Endothelial cell of umbilical vein (primary cell): ENCODE results near the gene MYADML2. TPM values are rescaled to one million over a fixed set of nuclear protein-coding genes. Genes with fewer than 3 reads are reported as not detected.

Source experiments
- BruUV-seq: library from RNA; stranded (reverse); fragments of 400-500 nt; replicated peaks from 2 replicates; lab custom pipeline; 2021; lab: Mats Ljungman, UMichigan
- CTCF ChIA-PET: fragments of 300-600, 350-600 bp; sonication (Branson Sonifier 250); formaldehyde crosslinking; loops from one replicate; lab custom pipeline; 2021; ENCODE audit warnings: antibody characterized with exemption, inconsistent platforms; lab: Charles Lee
- POLR2A ChIA-PET: fragments of 300-600, 350-600 bp; sonication (Branson Sonifier 250); formaldehyde crosslinking; loops from one replicate; lab custom pipeline; 2021; ENCODE audit warnings: antibody characterized with exemption, inconsistent platforms; lab: Charles Lee
- DNase-seq: peaks from one replicate; pipeline ENCODE4 v3.0.0-alpha.2; 2011; ENCODE audit warnings: low read depth, low spot score
- FAIRE-seq: peaks from 2 replicates; lab custom pipeline; 2011; peaks lifted over from hg19 to GRCh38; lab: Jason Lieb, UNC
- H2AFZ ChIP-seq: 2 replicates; pipeline ENCODE4 v1.6.0; 2012; ENCODE audit warnings: low read depth, low read length, control low read depth, inconsistent platforms
- H3K27ac ChIP-seq: 2 replicates; pipeline ENCODE4 v1.5.1; 2011; ENCODE audit warnings: low read depth, mild to moderate bottlenecking, control low read depth, low read length, moderate library complexity; ENCODE audit not compliant: insufficient read depth
- H3K27me3 ChIP-seq, 2 experiments: 2 replicates each; pipeline versions ENCODE4 v1.6.0 to v1.6.1; 2011; ENCODE audit warnings: low read length in 2 of 2, mixed read lengths in 1 of 2; ENCODE audit not compliant: control insufficient read depth in 2 of 2, insufficient read depth in 2 of 2
- H3K36me3 ChIP-seq, 2 experiments: 2 replicates in 1 of 2; 3 replicates in 1 of 2; pipeline ENCODE4 v1.5.1; 2011; ENCODE audit warnings: low read length in 2 of 2, mild to moderate bottlenecking in 1 of 2, moderate library complexity in 1 of 2; ENCODE audit not compliant: control insufficient read depth in 2 of 2, insufficient read depth in 2 of 2; ENCODE audit errors: extremely low read depth in 1 of 2
- H3K4me1 ChIP-seq: 3 replicates; pipeline ENCODE4 v1.5.1; 2011; ENCODE audit warnings: mild to moderate bottlenecking, low read length; ENCODE audit not compliant: control insufficient read depth, insufficient read depth; ENCODE audit errors: extremely low read depth
- H3K4me2 ChIP-seq: 2 replicates; pipeline ENCODE4 v1.6.1; 2011; ENCODE audit warnings: low read length, control low read depth, mixed read lengths; ENCODE audit not compliant: insufficient read depth
- H3K4me3 ChIP-seq, 3 experiments: fragments of 200-600 bp in 1 of 3; sonication (generic), shearing (Covaris generic) in 1 of 3; replicated peaks in 1 of 3; 2 replicates each; pipeline ENCODE4 v1.5.1; 2011 to 2016; ENCODE audit warnings: control low read depth in 3 of 3, low read length in 3 of 3, mild to moderate bottlenecking in 2 of 3, inconsistent platforms in 1 of 3, low read depth in 1 of 3, moderate library complexity in 1 of 3; ENCODE audit not compliant: insufficient read depth in 1 of 3
- H3K79me2 ChIP-seq: 2 replicates; pipeline ENCODE4 v1.6.0; 2012; ENCODE audit warnings: low read length, inconsistent platforms; ENCODE audit not compliant: control insufficient read depth, insufficient read depth
- H3K9ac ChIP-seq: replicated peaks from 2 replicates; pipeline ENCODE3; 2011; ENCODE audit warnings: low read length, control low read depth; ENCODE audit not compliant: insufficient read depth; ENCODE audit errors: extremely low read depth
- H3K9me1 ChIP-seq: replicated peaks from 3 replicates; pipeline ENCODE4 v1.6.0; 2011; ENCODE audit warnings: mild to moderate bottlenecking, low read length; ENCODE audit not compliant: control insufficient read depth, insufficient read depth; ENCODE audit errors: extremely low read depth
- H3K9me3 ChIP-seq: replicated peaks from 2 replicates; pipeline ENCODE4 v1.5.1; 2012; ENCODE audit warnings: low read length, inconsistent platforms; ENCODE audit not compliant: control insufficient read depth, insufficient read depth
- H4K20me1 ChIP-seq: replicated peaks from 2 replicates; pipeline ENCODE3; 2011; ENCODE audit warnings: mild to moderate bottlenecking, low read length; ENCODE audit not compliant: control insufficient read depth, insufficient read depth; ENCODE audit errors: extremely low read depth
- EZH2 ChIP-seq: IDR thresholded peaks from 2 replicates; pipeline ENCODE4 v1.6.1; 2012; ENCODE audit warnings: borderline replicate concordance, low read depth, mild to moderate bottlenecking, moderate library complexity, low read length, inconsistent platforms; ENCODE audit not compliant: severe bottlenecking
- FOS ChIP-seq: IDR thresholded peaks from 2 replicates; pipeline ENCODE4 v1.6.1; 2011; ENCODE audit warnings: mild to moderate bottlenecking, low read length, moderate library complexity, borderline replicate concordance; ENCODE audit not compliant: insufficient read depth
- GATA2 ChIP-seq: IDR thresholded peaks from 2 replicates; pipeline ENCODE4 v1.7.0; 2011; ENCODE audit warnings: low read depth, mild to moderate bottlenecking, moderate library complexity, mixed read lengths, low read length; ENCODE audit not compliant: insufficient read length, insufficient read depth
- JUN ChIP-seq: IDR thresholded peaks from 2 replicates; pipeline ENCODE4 v1.6.1; 2011; ENCODE audit warnings: borderline replicate concordance, low read depth; ENCODE audit not compliant: insufficient read length, insufficient read depth
- MYC ChIP-seq: IDR thresholded peaks from one replicate; pipeline ENCODE4 v1.6.1; 2011; ENCODE audit warnings: mild to moderate bottlenecking, low read depth, low read length
- POLR2A ChIP-seq: IDR thresholded peaks from 2 replicates; pipeline ENCODE4 v1.6.1; 2012; ENCODE audit warnings: low read depth, mild to moderate bottlenecking, control low read depth, low read length
- POLR2AphosphoS5 ChIP-seq: IDR thresholded peaks from 2 replicates; pipeline ENCODE4 v1.6.1; 2012; ENCODE audit warnings: low read depth, mild to moderate bottlenecking, control low read depth, low read length, moderate library complexity; ENCODE audit not compliant: insufficient read depth
- dilution Hi-C: fragments of 300-500 bp; cut with MboI; formaldehyde crosslinking; loops from one replicate; pipeline ENCODE4 v1.15.0; 2019; ENCODE audit warnings: low sequenced_read_pairs; ENCODE audit not compliant: extremely low pct_ligation_motif_present
- intact Hi-C: fragments of 100-400 bp; cut with micrococcal nuclease; formaldehyde crosslinking; loops from one replicate; pipeline ENCODE4 v1.10.0; 2022
- polyA plus RNA-seq, 4 experiments: library from polyadenylated mRNA; depleted of rRNA in 3 of 4; stranded (reverse) in 3 of 4; unstranded in 1 of 4; fragments of >200 nt; gene quantifications; 2 replicates each; pipeline versions ENCODE4 v1.2.1 to v1.2.3, GENCODE V29; 2011 to 2012; ENCODE audit warnings: missing spikeins in 1 of 4
- total RNA-seq: library from RNA; stranded (reverse); gene quantifications from 2 replicates; pipeline ENCODE4 v1.2.3, GENCODE V29; 2021
- TF ChIP-seq, protein P1 (sequence below): IDR thresholded peaks from 2 replicates; pipeline ENCODE4 v1.6.1; 2011; ENCODE audit not compliant: insufficient read depth, insufficient read length
- TF ChIP-seq, protein P2 (sequence below), 2 donors: IDR thresholded peaks; 1 replicate in 1 of 2; 2 replicates in 1 of 2; pipeline ENCODE4 v1.5.1; 2011; ENCODE audit warnings: low read length in 2 of 2, mild to moderate bottlenecking in 2 of 2, moderate library complexity in 2 of 2, control low read depth in 1 of 2, inconsistent platforms in 1 of 2, low read depth in 1 of 2; ENCODE audit not compliant: insufficient read depth in 1 of 2; ENCODE audit errors: extremely low read depth in 1 of 2

MYADML2 gene
- total and polyA plus RNA-seq, 2 donors (not counting 3 experiments of a cell fraction or from before 2014, with no cell fraction given), result not detected

DNA sequence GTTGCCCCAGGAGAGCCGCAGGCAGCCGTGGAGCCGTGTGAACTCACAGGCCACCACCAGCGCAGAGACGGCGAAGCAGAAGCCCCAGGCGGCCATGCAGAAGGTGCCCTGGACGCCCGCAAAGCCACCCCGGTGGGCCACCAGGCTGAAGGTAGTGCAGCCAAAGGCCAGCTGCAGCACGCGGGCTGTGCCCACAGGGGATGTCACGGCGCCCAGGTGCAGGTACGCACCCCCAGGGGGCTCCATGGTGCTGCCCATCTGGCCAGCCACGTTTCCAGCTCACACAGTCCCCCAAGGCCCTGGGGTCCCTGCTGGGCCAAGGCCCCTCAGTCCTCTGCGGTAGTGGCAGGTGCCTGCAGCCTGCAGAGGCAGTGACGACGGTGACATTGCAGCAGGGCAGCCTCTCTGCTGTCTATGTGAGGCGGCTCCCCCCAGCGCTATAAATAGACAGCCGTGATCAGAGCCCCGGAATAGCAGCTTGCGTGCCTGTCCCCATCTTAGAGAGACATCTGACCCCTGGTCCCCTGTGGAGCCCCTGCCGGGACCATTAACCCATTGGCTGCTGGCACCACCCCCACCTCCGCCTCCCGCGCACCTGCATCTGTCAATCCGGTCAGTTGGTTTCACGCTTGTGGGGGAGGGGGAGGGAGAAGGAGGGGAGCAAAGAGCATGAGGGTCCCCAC lies 5.4 kb downstream of the MYADML2 start:
- Histone ChIP-seq H3K4me1 (no peaks in the 10 kb centered on the region), H3K27ac (no peak overlapping the region), H3K4me3 (no peak overlapping the region), H3K79me2 (peaks cover 2% of the 10 kb centered on the region), H2AFZ (no peak overlapping the region), H3K9me1 (no peaks in the 10 kb centered on the region), H3K9me3 (no peaks in the 10 kb centered on the region), H3K4me2 (no peak overlapping the region), H3K36me3 (no peaks in the 10 kb centered on the region), H3K27me3 (peaks cover 0 to 7% of the 10 kb centered on the region in 2 experiments), H3K9ac (no peak overlapping the region), H4K20me1 (no peaks in the 10 kb centered on the region)
- dilution Hi-C loops (no loop called here), intact Hi-C loops (no loop called here)
- POLR2A ChIA-PET, result no interaction called here
- no TSS peak for BruUV-seq
- FAIRE-seq (no peak), DNase-seq (no peak)
- CTCF ChIA-PET, result interaction anchor here (1.6 kb wide), 1 partner anchor 13 kb away, joined by 4 read pairs; no protein-coding TSS in a partner anchor
- no peak for TF ChIP-seq POLR2AphosphoS5
- TF ChIP-seq, protein P1, sequence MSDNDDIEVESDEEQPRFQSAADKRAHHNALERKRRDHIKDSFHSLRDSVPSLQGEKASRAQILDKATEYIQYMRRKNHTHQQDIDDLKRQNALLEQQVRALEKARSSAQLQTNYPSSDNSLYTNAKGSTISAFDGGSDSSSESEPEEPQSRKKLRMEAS, result no peak
- no peak for TF ChIP-seq MYC
- no peak for TF ChIP-seq EZH2
- TF ChIP-seq JUN, result no peak
- TF ChIP-seq GATA2, result no peak
- TF ChIP-seq, protein P2, sequence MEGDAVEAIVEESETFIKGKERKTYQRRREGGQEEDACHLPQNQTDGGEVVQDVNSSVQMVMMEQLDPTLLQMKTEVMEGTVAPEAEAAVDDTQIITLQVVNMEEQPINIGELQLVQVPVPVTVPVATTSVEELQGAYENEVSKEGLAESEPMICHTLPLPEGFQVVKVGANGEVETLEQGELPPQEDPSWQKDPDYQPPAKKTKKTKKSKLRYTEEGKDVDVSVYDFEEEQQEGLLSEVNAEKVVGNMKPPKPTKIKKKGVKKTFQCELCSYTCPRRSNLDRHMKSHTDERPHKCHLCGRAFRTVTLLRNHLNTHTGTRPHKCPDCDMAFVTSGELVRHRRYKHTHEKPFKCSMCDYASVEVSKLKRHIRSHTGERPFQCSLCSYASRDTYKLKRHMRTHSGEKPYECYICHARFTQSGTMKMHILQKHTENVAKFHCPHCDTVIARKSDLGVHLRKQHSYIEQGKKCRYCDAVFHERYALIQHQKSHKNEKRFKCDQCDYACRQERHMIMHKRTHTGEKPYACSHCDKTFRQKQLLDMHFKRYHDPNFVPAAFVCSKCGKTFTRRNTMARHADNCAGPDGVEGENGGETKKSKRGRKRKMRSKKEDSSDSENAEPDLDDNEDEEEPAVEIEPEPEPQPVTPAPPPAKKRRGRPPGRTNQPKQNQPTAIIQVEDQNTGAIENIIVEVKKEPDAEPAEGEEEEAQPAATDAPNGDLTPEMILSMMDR (IDR thresholded peaks at IDR 0.05; ENCODE audit: extremely low read depth in 1 of 2, insufficient read depth in 1 of 2, low read depth in 1 of 2, low read length in 2 of 2), result no peak
- no peak for TF ChIP-seq FOS
- TF ChIP-seq POLR2A, result no peak
